Gastrocnemius medialis (tissue), 4 donors: ENCODE results near the gene MEGF11. TPM values are rescaled to one million over a fixed set of nuclear protein-coding genes. Genes with fewer than 3 reads are reported as not detected.
A peak's percentile ranks its signal among the peaks of the same experiment; 100 is the strongest.

ENCODE experiments used
- ATAC-seq, 2 donors: fragments of 150-250 bp; one replicate each; pipeline ENCODE4 v1.9.1; 2016
- DNase-seq, 2 donors: peaks; one replicate each; pipeline ENCODE4 v3.0.0-alpha.2; 2019
- H3K27ac ChIP-seq, 4 donors: fragments of 200-600 bp; sonication (generic); 1 replicate in 1 of 4; 2 replicates in 3 of 4; pipeline ENCODE4 v1.5.1; 2016 to 2018; ENCODE audit warnings: mild to moderate bottlenecking in 2 of 4, moderate library complexity in 1 of 4
- H3K27me3 ChIP-seq, 3 donors: fragments of 200-600 bp; sonication (generic) in 2 of 3; 1 replicate in 1 of 3; 2 replicates in 2 of 3; pipeline versions ENCODE4 v1.5.1 to v1.6.0; 2016 to 2019; ENCODE audit warnings: mild to moderate bottlenecking in 1 of 3, moderate library complexity in 1 of 3
- H3K36me3 ChIP-seq, 2 donors: fragments of 200-600 bp; sonication (generic) in 1 of 2; one replicate each; pipeline ENCODE4 v1.5.1; 2017 to 2018
- H3K4me1 ChIP-seq, 2 donors: fragments of 200-600 bp; sonication (generic) in 1 of 2; one replicate each; pipeline ENCODE4 v1.5.1; 2016 to 2017; ENCODE audit warnings: mild to moderate bottlenecking in 2 of 2
- H3K4me3 ChIP-seq, 4 donors: fragments of 200-600 bp; sonication (generic) in 3 of 4; 1 replicate in 1 of 4; 2 replicates in 3 of 4; pipeline ENCODE4 v1.5.1; 2016 to 2019; ENCODE audit warnings: mild to moderate bottlenecking in 2 of 4
- H3K9me3 ChIP-seq, 3 donors: fragments of 200-600 bp; sonication (generic) in 2 of 3; 1 replicate in 1 of 3; 2 replicates in 2 of 3; pipeline ENCODE4 v1.5.1; 2016 to 2019
- POLR2A ChIP-seq, 2 donors: fragments of 450-650 bp; IDR thresholded peaks; one replicate each; pipeline ENCODE4 v1.6.1; 2017; ENCODE audit warnings: antibody characterized with exemption in 2 of 2, mild to moderate bottlenecking in 2 of 2, moderate library complexity in 2 of 2
- in situ Hi-C, 4 donors: fragments of 200-750 bp; cut with MboI; loops; one replicate each; pipeline versions ENCODE4 v1.15.0 to v1.8.0; 2017; ENCODE audit warnings: low sequenced_read_pairs in 4 of 4
- intact Hi-C: fragments of 100-400 bp; cut with DNase I; formaldehyde crosslinking; loops from one replicate; pipeline ENCODE4 v1.15.1; 2023; ENCODE audit warnings: low total_unique reads
- total RNA-seq, 4 donors: library from RNA; depleted of rRNA; stranded (reverse); fragments of >200 nt; gene quantifications; one replicate each; pipeline versions ENCODE4 v1.1.0 to v1.2.3, GENCODE V29; 2016
- TF ChIP-seq, protein P1 (sequence below), 5 experiments: fragments of 450-650 bp in 3 of 5; fragments of 200-600 bp in 2 of 5; sonication (generic) in 2 of 5; IDR thresholded peaks in 4 of 5; conservative IDR thresholded peaks in 1 of 5; 1 replicate in 4 of 5; 2 replicates in 1 of 5; pipeline ENCODE4 v1.5.1; 2016 to 2019; ENCODE audit warnings: antibody characterized with exemption in 5 of 5, mild to moderate bottlenecking in 3 of 5, moderate library complexity in 3 of 5

The MEGF11 gene
- total RNA-seq, 4 donors from 2014 or later: not detected

DNA sequence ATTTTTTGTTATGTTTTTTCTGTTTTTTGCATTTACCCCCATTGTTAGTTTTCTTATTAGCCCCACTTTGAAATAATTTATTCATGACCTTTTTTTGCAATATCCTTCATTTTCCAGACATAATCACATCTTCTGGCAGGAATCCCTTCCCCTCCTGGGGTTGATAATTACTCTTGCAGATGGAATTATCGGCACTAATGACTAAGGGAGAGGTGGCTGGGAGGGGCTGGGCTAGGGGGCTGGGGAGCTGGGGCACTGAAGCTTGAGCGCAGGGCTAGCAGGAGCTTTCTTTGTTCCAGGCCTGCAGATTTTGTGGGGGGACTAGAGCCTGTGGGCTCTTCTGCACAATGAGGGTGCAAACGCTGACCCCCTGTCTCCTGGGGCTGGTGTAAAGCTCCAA is 306.5 kb downstream of the MEGF11 start:
- Histone ChIP-seq H3K27ac (no peak overlapping the region), H3K27me3 (no peaks in the 10 kb centered on the region), H3K9me3 (no peaks in the 10 kb centered on the region), H3K4me3 (no peak overlapping the region), H3K36me3 (no peaks in the 10 kb centered on the region), H3K4me1 (no peaks in the 10 kb centered on the region)
- in situ Hi-C loops: no loop called here
- TF ChIP-seq, protein P1, sequence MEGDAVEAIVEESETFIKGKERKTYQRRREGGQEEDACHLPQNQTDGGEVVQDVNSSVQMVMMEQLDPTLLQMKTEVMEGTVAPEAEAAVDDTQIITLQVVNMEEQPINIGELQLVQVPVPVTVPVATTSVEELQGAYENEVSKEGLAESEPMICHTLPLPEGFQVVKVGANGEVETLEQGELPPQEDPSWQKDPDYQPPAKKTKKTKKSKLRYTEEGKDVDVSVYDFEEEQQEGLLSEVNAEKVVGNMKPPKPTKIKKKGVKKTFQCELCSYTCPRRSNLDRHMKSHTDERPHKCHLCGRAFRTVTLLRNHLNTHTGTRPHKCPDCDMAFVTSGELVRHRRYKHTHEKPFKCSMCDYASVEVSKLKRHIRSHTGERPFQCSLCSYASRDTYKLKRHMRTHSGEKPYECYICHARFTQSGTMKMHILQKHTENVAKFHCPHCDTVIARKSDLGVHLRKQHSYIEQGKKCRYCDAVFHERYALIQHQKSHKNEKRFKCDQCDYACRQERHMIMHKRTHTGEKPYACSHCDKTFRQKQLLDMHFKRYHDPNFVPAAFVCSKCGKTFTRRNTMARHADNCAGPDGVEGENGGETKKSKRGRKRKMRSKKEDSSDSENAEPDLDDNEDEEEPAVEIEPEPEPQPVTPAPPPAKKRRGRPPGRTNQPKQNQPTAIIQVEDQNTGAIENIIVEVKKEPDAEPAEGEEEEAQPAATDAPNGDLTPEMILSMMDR (IDR thresholded peaks at IDR 0.05 in 4 of 5, conservative IDR thresholded peaks at IDR 0.05 in 1 of 5): no peak
- no peak for TF ChIP-seq POLR2A (IDR thresholded peaks at IDR 0.05)
- intact Hi-C loops: no loop called here
- ATAC-seq: no peak
- no peak for DNase-seq

DNA sequence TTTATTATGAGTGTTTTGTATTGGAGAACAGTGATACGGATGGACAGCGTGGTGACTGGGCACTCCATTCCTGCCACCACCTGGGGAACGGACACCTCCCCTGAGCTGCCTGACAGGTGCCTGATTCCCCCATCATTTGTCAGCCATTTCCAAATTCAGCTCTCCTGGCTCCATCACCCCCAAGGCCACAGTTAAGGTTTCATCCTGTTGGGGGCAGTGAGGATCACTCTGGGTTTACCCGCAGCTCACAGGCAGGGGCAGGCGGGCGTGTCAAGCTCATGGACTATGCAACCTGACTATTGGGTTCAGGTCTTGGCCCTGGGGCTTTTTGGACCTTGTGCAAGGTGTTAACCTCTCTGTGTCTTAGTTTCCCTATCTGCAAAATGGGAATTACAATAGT is 307.9 kb downstream of the MEGF11 start:
- Histone ChIP-seq H3K27me3 (no peaks in the 10 kb centered on the region), H3K4me1 (peaks cover 0 to 3% of the 10 kb centered on the region in 2 donors), H3K36me3 (no peaks in the 10 kb centered on the region), H3K4me3 (no peak overlapping the region), H3K9me3 (no peaks in the 10 kb centered on the region), H3K27ac (no peak overlapping the region)
- in situ Hi-C loops (no loop called here), intact Hi-C loops (no loop called here)
- ATAC-seq (no peak), DNase-seq (no peak)
- TF ChIP-seq, protein P1 (IDR thresholded peaks at IDR 0.05 in 4 of 5, conservative IDR thresholded peaks at IDR 0.05 in 1 of 5): no peak
- no peak for TF ChIP-seq POLR2A (IDR thresholded peaks at IDR 0.05)

DNA sequence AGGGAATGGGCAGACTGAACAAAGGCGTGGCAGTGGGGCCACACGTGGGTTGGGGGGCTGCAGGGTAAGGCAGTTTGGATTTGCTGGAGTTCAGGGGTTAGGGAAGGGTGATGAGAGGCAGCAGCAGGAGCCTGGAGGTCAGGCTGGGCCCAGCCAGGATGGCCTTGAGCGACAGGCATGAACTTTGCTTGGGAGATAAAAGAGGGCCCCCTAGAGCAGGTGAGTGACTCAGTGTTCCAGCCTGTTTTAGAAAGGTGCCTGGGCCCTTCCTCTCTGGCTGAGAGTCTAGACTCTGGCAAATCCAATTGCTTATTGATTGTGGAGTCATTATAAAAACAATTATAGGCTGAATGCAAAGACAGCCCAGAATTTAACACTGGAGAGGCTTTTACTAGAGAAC is 309.1 kb downstream of the MEGF11 start:
- no peaks in the 10 kb centered on the region for H3K27me3 ChIP-seq
- in situ Hi-C loops: no loop called here
- intact Hi-C loops: no loop called here
- H3K27ac ChIP-seq: no peak overlapping the region
- TF ChIP-seq POLR2A (IDR thresholded peaks at IDR 0.05): no peak
- TF ChIP-seq, protein P1 (IDR thresholded peaks at IDR 0.05 in 4 of 5, conservative IDR thresholded peaks at IDR 0.05 in 1 of 5): no peak
- no peaks in the 10 kb centered on the region for H3K36me3 ChIP-seq
- ATAC-seq (no peak), DNase-seq (no peak)
- no peak overlapping the region for H3K4me3 ChIP-seq
- no peaks in the 10 kb centered on the region for H3K9me3 ChIP-seq
- peaks cover 8 to 13% of the 10 kb centered on the region in 2 donors for H3K4me1 ChIP-seq

DNA sequence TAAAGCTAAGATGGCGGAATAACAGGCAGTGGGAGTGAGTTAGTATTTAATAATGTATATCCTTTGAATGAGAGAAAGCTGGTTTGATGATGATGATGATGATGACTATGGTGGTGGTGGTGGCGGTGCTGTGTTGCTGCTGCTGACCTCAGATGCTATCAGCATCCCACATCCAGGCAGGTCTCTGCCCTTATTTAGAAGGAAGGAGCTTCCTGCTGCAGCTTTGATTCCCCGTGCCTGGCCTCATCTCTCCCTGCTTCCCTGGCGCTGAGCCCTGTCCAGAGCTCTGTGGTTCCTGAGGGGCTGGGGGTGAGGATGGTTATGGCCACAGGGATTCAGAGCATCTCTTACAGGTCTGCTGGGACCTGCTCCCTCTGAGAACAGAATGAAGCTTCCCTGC is 311.1 kb downstream of the MEGF11 start:
- DNase-seq (no peak), ATAC-seq (no peak)
- Histone ChIP-seq H3K27ac (no peak overlapping the region), H3K4me1 (peaks cover 8 to 13% of the 10 kb centered on the region in 2 donors), H3K9me3 (no peaks in the 10 kb centered on the region), H3K4me3 (no peak overlapping the region), H3K36me3 (no peaks in the 10 kb centered on the region), H3K27me3 (no peaks in the 10 kb centered on the region)
- in situ Hi-C loops: no loop called here
- intact Hi-C loops: no loop called here
- TF ChIP-seq POLR2A (IDR thresholded peaks at IDR 0.05): no peak
- TF ChIP-seq, protein P1 (IDR thresholded peaks at IDR 0.05 in 4 of 5, conservative IDR thresholded peaks at IDR 0.05 in 1 of 5): no peak

DNA sequence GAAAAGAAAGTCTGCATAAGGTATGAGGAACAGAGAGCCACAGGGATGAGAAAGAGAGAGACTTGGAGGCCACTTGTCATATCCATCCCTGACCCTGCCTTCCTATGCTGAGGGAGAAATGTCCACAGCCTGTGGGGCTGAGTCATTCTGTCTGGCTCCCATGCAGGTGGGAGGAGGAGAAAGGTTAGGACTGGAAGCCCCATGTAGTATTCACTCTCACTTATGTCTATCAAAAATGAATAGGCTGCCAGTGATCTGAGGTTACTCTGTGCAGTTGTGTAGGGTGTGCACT is 313.0 kb downstream of the MEGF11 start:
- no peaks in the 10 kb centered on the region for H3K27me3 ChIP-seq
- peaks cover 8 to 13% of the 10 kb centered on the region in 2 donors for H3K4me1 ChIP-seq
- no peaks in the 10 kb centered on the region for H3K9me3 ChIP-seq
- DNase-seq (no peak), ATAC-seq (peak; percentile 31 to 64)
- peak overlapping the region in 1 of 4 donors; percentile 49 for H3K27ac ChIP-seq
- intact Hi-C loops: no loop called here
- H3K4me3 ChIP-seq: no peak overlapping the region
- H3K36me3 ChIP-seq: no peaks in the 10 kb centered on the region
- no peak for TF ChIP-seq POLR2A (IDR thresholded peaks at IDR 0.05)
- TF ChIP-seq, protein P1 (IDR thresholded peaks at IDR 0.05 in 4 of 5, conservative IDR thresholded peaks at IDR 0.05 in 1 of 5): no peak
- in situ Hi-C loops: no loop called here
